Measurements from ENCODE around the gene LAMC2.

DNA sequence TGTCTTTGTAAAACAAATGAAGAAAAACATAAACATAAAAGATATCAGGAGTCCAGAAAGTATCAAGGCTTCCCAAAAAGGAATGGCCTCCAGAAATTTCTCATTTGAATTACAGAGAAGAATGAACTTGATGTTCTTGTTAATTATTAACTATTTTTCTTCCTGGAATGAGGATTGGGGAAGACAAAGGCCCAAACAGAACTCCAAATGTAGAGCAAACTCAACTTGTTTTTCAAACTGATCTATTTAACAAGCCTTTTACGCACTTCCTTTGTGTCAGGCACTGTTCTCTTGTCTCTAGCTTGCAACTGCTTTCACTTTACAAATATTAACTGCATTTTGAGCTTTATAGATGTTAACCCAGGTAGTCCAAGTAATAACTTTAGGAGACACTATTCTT lies 45.5 kb downstream of the LAMC2 start:
- TF ChIP-seq EZH2 (optimal IDR thresholded peaks at IDR 0.05; ENCODE audit: low read depth, low read length) (no peak), EZH2phosphoT487 (IDR thresholded peaks at IDR 0.05; ENCODE audit: low read length) (no peak)
- TF ChIP-seq, protein P1, sequence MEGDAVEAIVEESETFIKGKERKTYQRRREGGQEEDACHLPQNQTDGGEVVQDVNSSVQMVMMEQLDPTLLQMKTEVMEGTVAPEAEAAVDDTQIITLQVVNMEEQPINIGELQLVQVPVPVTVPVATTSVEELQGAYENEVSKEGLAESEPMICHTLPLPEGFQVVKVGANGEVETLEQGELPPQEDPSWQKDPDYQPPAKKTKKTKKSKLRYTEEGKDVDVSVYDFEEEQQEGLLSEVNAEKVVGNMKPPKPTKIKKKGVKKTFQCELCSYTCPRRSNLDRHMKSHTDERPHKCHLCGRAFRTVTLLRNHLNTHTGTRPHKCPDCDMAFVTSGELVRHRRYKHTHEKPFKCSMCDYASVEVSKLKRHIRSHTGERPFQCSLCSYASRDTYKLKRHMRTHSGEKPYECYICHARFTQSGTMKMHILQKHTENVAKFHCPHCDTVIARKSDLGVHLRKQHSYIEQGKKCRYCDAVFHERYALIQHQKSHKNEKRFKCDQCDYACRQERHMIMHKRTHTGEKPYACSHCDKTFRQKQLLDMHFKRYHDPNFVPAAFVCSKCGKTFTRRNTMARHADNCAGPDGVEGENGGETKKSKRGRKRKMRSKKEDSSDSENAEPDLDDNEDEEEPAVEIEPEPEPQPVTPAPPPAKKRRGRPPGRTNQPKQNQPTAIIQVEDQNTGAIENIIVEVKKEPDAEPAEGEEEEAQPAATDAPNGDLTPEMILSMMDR (IDR thresholded peaks at IDR 0.05; ENCODE audit: low read length): no peak

Data from MM.1S (cell line).